GM12878 (cell line): ENCODE measurements around the gene FAM171A1. TPM values are rescaled to one million over a fixed set of nuclear protein-coding genes. Genes with fewer than 3 reads are reported as not detected.

ENCODE experiments used
- ATAC-seq: fragments of 200-7000 bp; cut with Tn5 transposase; 3 replicates; pipeline ENCODE4 v1.9.1; 2020; ENCODE audit warnings: mild to moderate bottlenecking, moderate library complexity
- BruUV-seq: library from RNA; stranded (reverse); fragments of 400-500 nt; replicated peaks from 2 replicates; lab custom pipeline; 2021; lab: Mats Ljungman, UMichigan
- CTCF ChIA-PET: fragments of 300-600 bp; sonication (Branson Sonifier 250); formaldehyde crosslinking; extraction: SDS; loops from one replicate; lab custom pipeline; 2021; ENCODE audit warnings: inconsistent platforms; lab: Yijun Ruan, JAX
- POLR2A ChIA-PET: fragments of 350-600 bp; formaldehyde crosslinking; extraction: SDS; loops from one replicate; lab custom pipeline; 2021; ENCODE audit warnings: inconsistent platforms; lab: Charles Lee
- RAD21 ChIA-PET: fragments of 300-600 bp; sonication (Branson Sonifier 250); formaldehyde crosslinking; loops from one replicate; lab custom pipeline; 2023; ENCODE audit warnings: antibody characterized with exemption; ENCODE audit not compliant: unreplicated experiment; lab: Charles Lee
- SMC1A ChIA-PET: fragments of 300-600 bp; sonication (Branson Sonifier 250); formaldehyde crosslinking; loops from one replicate; lab custom pipeline; 2023; ENCODE audit not compliant: unreplicated experiment, uncharacterized antibody; lab: Charles Lee
- DNase-seq: peaks from one replicate; pipeline ENCODE4 v3.0.0-alpha.2; 2011; ENCODE audit warnings: low read depth, low spot score
- FAIRE-seq: peaks from 3 replicates; lab custom pipeline; 2011; peaks lifted over from hg19 to GRCh38; lab: Jason Lieb, UNC
- H2AFZ ChIP-seq: 2 replicates; pipeline ENCODE4 v1.6.0; 2011; ENCODE audit warnings: low read depth, low read length, control low read depth; ENCODE audit not compliant: control insufficient read depth
- H3K27ac ChIP-seq: 2 replicates; pipeline ENCODE4 v1.5.1; 2011; ENCODE audit warnings: control low read depth; ENCODE audit not compliant: control insufficient read depth, insufficient read depth
- H3K27me3 ChIP-seq, 2 experiments: replicated peaks in 1 of 2; 2 replicates each; pipeline versions ENCODE4 v1.6.0 to v1.6.1; 2011; ENCODE audit warnings: low read length in 1 of 2; ENCODE audit not compliant: control insufficient read depth in 2 of 2, insufficient read depth in 2 of 2
- H3K36me3 ChIP-seq, 2 experiments: 2 replicates each; pipeline ENCODE4 v1.5.1; 2011; ENCODE audit warnings: low read length in 1 of 2; ENCODE audit not compliant: control insufficient read depth in 2 of 2, insufficient read depth in 2 of 2
- H3K4me1 ChIP-seq: 2 replicates; pipeline ENCODE4 v1.6.1; 2011; ENCODE audit warnings: mild to moderate bottlenecking, low read length, moderate library complexity, mixed read lengths; ENCODE audit not compliant: control insufficient read depth, insufficient read depth
- H3K4me2 ChIP-seq: 2 replicates; pipeline ENCODE4 v1.6.0; 2011; ENCODE audit warnings: control low read depth; ENCODE audit not compliant: control insufficient read depth, insufficient read depth
- H3K4me3 ChIP-seq: fragments of 200-600 bp; sonication (generic); 2 replicates; pipeline ENCODE4 v1.5.1; 2016
- H3K79me2 ChIP-seq: 2 replicates; pipeline ENCODE4 v1.6.0; 2011; ENCODE audit warnings: low read length; ENCODE audit not compliant: control insufficient read depth, insufficient read depth
- H3K9ac ChIP-seq: 2 replicates; pipeline ENCODE4 v1.8.0; 2011; ENCODE audit warnings: low read length, control low read depth, mixed read lengths; ENCODE audit not compliant: control insufficient read depth, insufficient read depth
- H3K9me3 ChIP-seq: replicated peaks from 3 replicates; pipeline ENCODE4 v1.5.1; 2011; ENCODE audit warnings: mild to moderate bottlenecking, low read length; ENCODE audit not compliant: control insufficient read depth, insufficient read depth
- H4K20me1 ChIP-seq: 2 replicates; pipeline ENCODE4 v1.6.0; 2011; ENCODE audit not compliant: control insufficient read depth, insufficient read depth
- ASH2L ChIP-seq: fragments of 300-600, 200-600 bp; sonication (generic); IDR thresholded peaks from 2 replicates; pipeline ENCODE4 v1.6.1; 2017; ENCODE audit warnings: low read depth, mild to moderate bottlenecking, borderline replicate concordance
- ATF7 ChIP-seq: fragments of 450-650 bp; IDR thresholded peaks from 2 replicates; pipeline ENCODE4 v1.6.1; 2016; ENCODE audit warnings: low read depth, mild to moderate bottlenecking
- CHD1 ChIP-seq: IDR thresholded peaks from 2 replicates; pipeline ENCODE4 v1.6.1; 2012; ENCODE audit warnings: low read depth, low read length, improper control_type of control experiment
- CREB1 ChIP-seq: IDR thresholded peaks from 2 replicates; pipeline ENCODE4 v1.6.1; 2012; ENCODE audit warnings: low read depth, mild to moderate bottlenecking, inconsistent platforms
- CTCF ChIP-seq, 3 experiments: IDR thresholded peaks in 2 of 3; conservative IDR thresholded peaks in 1 of 3; 2 replicates each; pipeline ENCODE4 v1.5.1; 2011; ENCODE audit warnings: low read depth in 3 of 3, low read length in 3 of 3, mild to moderate bottlenecking in 3 of 3, control low read depth in 2 of 3, moderate library complexity in 2 of 3, inconsistent platforms in 1 of 3, mixed read lengths in 1 of 3; ENCODE audit not compliant: control insufficient read depth in 2 of 3, insufficient read depth in 1 of 3; ENCODE audit errors: extremely low read depth in 1 of 3
- HCFC1 ChIP-seq: fragments of 150-350 bp; IDR thresholded peaks from 2 replicates; pipeline ENCODE4 v1.6.1; 2014; ENCODE audit warnings: low read length
- MYB ChIP-seq: fragments of 150-350 bp; IDR thresholded peaks from 2 replicates; pipeline ENCODE4 v1.6.1; 2014; ENCODE audit warnings: mild to moderate bottlenecking, low read depth, low read length, borderline replicate concordance
- PRDM15 ChIP-seq: fragments of 450-650 bp; formaldehyde crosslinking; IDR thresholded peaks from 2 replicates; pipeline ENCODE4 v1.4.0; 2020; ENCODE audit warnings: mild to moderate bottlenecking, moderate library complexity
- RAD21 ChIP-seq: IDR thresholded peaks from 2 replicates; pipeline ENCODE4 v1.6.1; 2011; ENCODE audit warnings: mild to moderate bottlenecking, low read depth, low read length, moderate library complexity; ENCODE audit not compliant: insufficient read depth
- RELA ChIP-seq: fragments of 450-650 bp; IDR thresholded peaks from 2 replicates; pipeline ENCODE4 v1.8.0; 2014; ENCODE audit warnings: borderline replicate concordance; ENCODE audit not compliant: partially characterized antibody
- SMC3 ChIP-seq: IDR thresholded peaks from 2 replicates; pipeline ENCODE4 v1.6.1; 2011; ENCODE audit warnings: low read length, improper control_type of control experiment, borderline replicate concordance
- SUZ12 ChIP-seq: fragments of 200-600 bp; sonication (generic); IDR thresholded peaks from one replicate; pipeline ENCODE4 v1.6.1; 2018; ENCODE audit warnings: antibody characterized with exemption, mild to moderate bottlenecking; ENCODE audit not compliant: unreplicated experiment
- ZZZ3 ChIP-seq: IDR thresholded peaks from 2 replicates; pipeline ENCODE4 v1.6.1; 2011; ENCODE audit warnings: low read depth; ENCODE audit not compliant: control insufficient read depth, insufficient read length
- WGBS: methylation state at CpG from one replicate; pipeline ENCODE4 v1.1.6; 2016; ENCODE audit warnings: low lambda C conversion rate; ENCODE audit not compliant: insufficient replicate concordance, insufficient coverage; ENCODE audit errors: missing lambda C conversion rate; 5-methylcytosine and 5-hydroxymethylcytosine counted together
- in situ Hi-C: fragments of 300-500 bp; cut with MboI; formaldehyde crosslinking; loops from 9 replicates; pipeline ENCODE4 v1.14.3; 2018; ENCODE audit warnings: mixed read lengths
- intact Hi-C: fragments of 100-400 bp; cut with micrococcal nuclease; formaldehyde crosslinking; loops from one replicate; pipeline ENCODE4 v1.14.2; 2022; ENCODE audit not compliant: unreplicated experiment
- polyA plus RNA-seq, 11 experiments: library from polyadenylated mRNA; depleted of rRNA in 4 of 11; unstranded in 6 of 11; stranded (reverse) in 5 of 11; fragments of >200 nt; fragmentation: Nextera tagmentation in 4 of 11; fragmentation: Illumina TruSeq in 1 of 11; extraction: Ambion mirVana in 4 of 11; extraction: Trizol in 1 of 11; gene quantifications; 1 replicate in 1 of 11; 2 replicates in 10 of 11; pipeline versions ENCODE4 v1.2.1 to v1.2.3, GENCODE V29; 2011 to 2016; ENCODE audit warnings: inconsistent platforms in 2 of 11, missing spikeins in 2 of 11, low read depth in 1 of 11
- total RNA-seq, 4 experiments: library from RNA; depleted of rRNA in 3 of 4; stranded (reverse); fragments of >200 nt in 3 of 4; fragmentation: Illumina TruSeq in 1 of 4; extraction: Trizol in 1 of 4; gene quantifications; 2 replicates each; pipeline versions ENCODE4 v1.2.1 to v1.2.3, GENCODE V29; 2013 to 2021

The FAM171A1 gene
- total and polyA plus RNA-seq, 10 of the 15 experiments (the other 5 are each of a cell fraction or from before 2014, with no cell fraction given), result 0.05 to 0.28 (median 0.10) TPM; not detected in 1

- POLR2A ChIA-PET, result no interaction called here
Observed at GRCh38 chr10:15210521-15210920, 160.6 kb downstream of the FAM171A1 start.

DNA sequence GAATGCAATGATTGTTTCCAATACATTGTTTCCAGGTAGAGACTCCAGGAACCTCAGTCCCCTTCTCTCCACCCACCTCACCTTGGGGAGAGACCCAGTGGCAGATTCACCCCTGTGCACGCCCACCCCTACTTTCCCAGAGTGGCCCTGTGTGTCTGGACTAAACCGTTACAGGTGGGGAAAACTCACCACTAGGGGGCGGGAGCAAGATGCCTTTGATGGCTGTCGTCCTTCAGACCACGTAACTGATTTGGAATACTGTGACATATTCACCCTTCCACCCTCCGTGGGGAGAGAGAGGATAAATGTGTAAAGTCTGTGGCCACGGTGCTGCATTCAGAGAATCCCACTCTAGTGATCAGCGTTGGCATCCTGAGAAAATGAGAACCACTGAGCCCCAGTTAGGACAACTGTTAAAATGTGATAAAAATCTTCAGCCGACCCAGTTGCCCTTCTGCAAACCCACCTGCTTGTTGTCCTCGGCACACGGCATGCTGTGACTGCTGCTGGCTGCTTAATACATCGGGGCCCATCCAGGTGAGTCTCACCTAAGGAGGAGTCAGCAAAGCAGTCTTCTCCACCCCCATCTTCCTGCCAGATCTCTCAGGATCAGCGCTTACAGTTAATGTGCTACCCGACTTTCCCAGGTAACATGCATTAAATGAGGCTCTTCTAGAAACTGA lies 161.1 kb downstream of the FAM171A1 start:
- no peaks in the 10 kb centered on the region for H4K20me1 ChIP-seq
- ChIA-PET CTCF (interaction anchor here (0.8 to 1.4 kb wide), 2 partner anchors 43 to 76 kb away, joined by 3 to 4 read pairs; no protein-coding TSS in a partner anchor), POLR2A (interaction anchor here (0.7 kb wide), 1 partner anchor 1118 kb away, joined by 3 read pairs; no protein-coding TSS in a partner anchor), RAD21 (no interaction called here), SMC1A (no interaction called here)
- no TSS peak for BruUV-seq
- peaks cover 7% of the 10 kb centered on the region for H3K4me1 ChIP-seq
- in situ Hi-C loops, result no loop called here
- H3K9ac ChIP-seq, result no peak overlapping the region
- peak; percentile 9 for DNase-seq
- H3K36me3 ChIP-seq, result no peaks in the 10 kb centered on the region
- peak; percentile 93 for ATAC-seq
- no peaks in the 10 kb centered on the region for H3K9me3 ChIP-seq
- no peak overlapping the region for H3K27ac ChIP-seq
- H3K4me3 ChIP-seq, result no peak overlapping the region
- WGBS, result 16% methylated on average over 14 of the region's 14 CpGs
- no peak overlapping the region for H3K4me2 ChIP-seq
- intact Hi-C loops, result no loop called here
- H3K79me2 ChIP-seq, result no peaks in the 10 kb centered on the region
- peak; percentile 64 for FAIRE-seq
- no peaks in the 10 kb centered on the region for H3K27me3 ChIP-seq
- 0 out of 2 replicates have a peak overlapping the region, but pooled peaks have one; percentile 57 for H2AFZ ChIP-seq
- TF ChIP-seq HCFC1, result no peak
- no peak for TF ChIP-seq MYB
- no peak for TF ChIP-seq RELA
- peak; percentile 80 to 91 (median 91) for TF ChIP-seq CTCF (IDR thresholded peaks at IDR 0.05 in 2 of 3, conservative IDR thresholded peaks at IDR 0.05 in 1 of 3; ENCODE audit: control insufficient read depth in 2 of 3, extremely low read depth in 1 of 3, insufficient read depth in 1 of 3, low read depth in 3 of 3, low read length in 3 of 3)
- peak; percentile 73; the same call in 1 of the 2 replicates for TF ChIP-seq SMC3
- TF ChIP-seq RAD21, result peak; percentile 70
- no peak for TF ChIP-seq ASH2L
- TF ChIP-seq PRDM15 (CRISPR knock-in tag), result no peak

More at GRCh38 chr10:15210521-15210920, 160.6 kb downstream of the FAM171A1 start:
- no peaks in the 10 kb centered on the region for H3K27me3 ChIP-seq
- in situ Hi-C loops, result no loop called here
- no peak overlapping the region for H3K27ac ChIP-seq
- H3K4me3 ChIP-seq, result no peak overlapping the region
- TF ChIP-seq CREB1 (no peak), CHD1 (no peak), ZZZ3 (no peak), SUZ12 (no peak), RAD21 (no peak), ATF7 (no peak)
- no peaks in the 10 kb centered on the region for H3K79me2 ChIP-seq
- ChIA-PET SMC1A (no interaction called here), RAD21 (no interaction called here), CTCF (interaction anchor here (0.6 to 0.9 kb wide), 2 partner anchors 59 to 165 kb away, joined by 3 read pairs; no protein-coding TSS in a partner anchor)
- FAIRE-seq (no peak), ATAC-seq (no peak), DNase-seq (no peak)
- H4K20me1 ChIP-seq, result no peaks in the 10 kb centered on the region
- no TSS peak for BruUV-seq
- no peaks in the 10 kb centered on the region for H3K36me3 ChIP-seq
- peaks cover 7% of the 10 kb centered on the region for H3K4me1 ChIP-seq
- no peak overlapping the region for H3K4me2 ChIP-seq
- H2AFZ ChIP-seq, result no peak overlapping the region
- WGBS, result 85% methylated on average over 8 of the region's 8 CpGs
- intact Hi-C loops, result no loop called here
- no peaks in the 10 kb centered on the region for H3K9me3 ChIP-seq
- no peak overlapping the region for H3K9ac ChIP-seq
